ENCODE measurements around the gene DOCK2.

- TF ChIP-seq CTCF (optimal IDR thresholded peaks at IDR 0.05 in 1 of 3, IDR thresholded peaks at IDR 0.05 in 1 of 3, conservative IDR thresholded peaks at IDR 0.05 in 1 of 3; ENCODE audit: extremely low read depth in 1 of 3, insufficient read depth in 2 of 3, low read length in 3 of 3) (no peak), EZH2 (IDR thresholded peaks at IDR 0.05; ENCODE audit: low read length) (no peak)
Observed at GRCh38 chr5:169731221-169731620, 94.1 kb downstream of the DOCK2 start.

All from keratinocyte (primary cell).